Measurements from ENCODE around the gene FOXG1. TPM values are rescaled to one million over a fixed set of nuclear protein-coding genes. Genes with fewer than 3 reads are reported as not detected.
A peak's percentile ranks its signal among the peaks of the same experiment; 100 is the strongest.

The FOXG1 gene
- total RNA-seq, 1 donor from 2014 or later = not detected

DNA sequence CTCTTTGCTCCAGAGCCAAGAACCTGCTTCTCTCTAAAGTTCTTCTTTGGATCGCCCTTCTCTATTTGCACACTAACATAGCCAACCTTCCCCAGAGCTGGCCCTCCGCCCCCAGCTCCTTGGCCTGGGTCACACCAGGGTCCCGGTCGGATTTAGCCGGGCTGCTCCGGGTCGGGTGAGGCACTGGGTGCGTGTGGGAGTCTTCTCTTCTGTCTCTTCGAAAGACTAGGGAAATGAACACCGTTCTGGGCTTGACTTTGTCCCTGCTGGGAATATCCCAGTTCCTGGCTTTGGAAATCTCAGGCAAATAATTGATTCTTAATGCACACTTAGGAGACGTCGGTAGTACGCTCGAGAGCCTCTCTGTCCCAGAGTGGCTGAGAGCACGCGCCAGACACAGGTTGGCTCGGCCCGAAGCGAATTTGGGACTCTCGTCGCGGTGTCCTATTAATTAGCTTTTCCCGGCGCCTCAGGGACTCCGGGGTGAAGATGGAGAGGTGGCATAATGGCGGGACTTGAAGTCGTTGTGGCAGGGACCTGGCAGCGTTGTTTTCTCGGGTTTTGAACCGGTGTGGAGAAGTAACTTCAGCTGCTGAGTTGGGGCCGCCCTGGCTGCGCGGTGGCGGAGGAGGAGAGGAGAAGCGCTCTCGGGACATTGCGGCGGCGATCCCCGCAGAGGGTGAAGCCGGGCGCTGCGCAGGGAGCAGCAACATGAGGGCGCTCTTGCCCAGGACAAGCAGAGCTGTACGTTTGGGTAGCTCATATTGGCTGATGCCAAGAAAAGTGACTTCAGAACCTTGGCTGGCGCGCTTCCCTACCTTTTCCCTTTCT lies 7.5 kb downstream of the FOXG1 start:
- Mint-ChIP-seq H3K27me3 (ENCODE audit: low read depth) (peaks cover 83% of the 10 kb centered on the region), H3K9me3 (ENCODE audit: low read depth) (peaks cover 2% of the 10 kb centered on the region), H3K4me3 (ENCODE audit: unreplicated experiment) (no peak overlapping the region), H3K4me1 (ENCODE audit: low read depth) (peaks cover 3% of the 10 kb centered on the region), H3K27ac (ENCODE audit: unreplicated experiment) (no peak overlapping the region), H3K36me3 (ENCODE audit: low read depth) (peaks cover 4% of the 10 kb centered on the region)
- peak; percentile 9 for TF ChIP-seq CTCF (IDR thresholded peaks at IDR 0.05)
- DNase-seq (ENCODE audit: low spot score) = no peak

- Mint-ChIP-seq H3K27ac (ENCODE audit: unreplicated experiment) (no peak overlapping the region), H3K4me3 (ENCODE audit: unreplicated experiment) (no peak overlapping the region), H3K4me1 (ENCODE audit: low read depth) (peaks cover 3% of the 10 kb centered on the region), H3K36me3 (ENCODE audit: low read depth) (peaks cover 4% of the 10 kb centered on the region), H3K9me3 (ENCODE audit: low read depth) (peaks cover 2% of the 10 kb centered on the region), H3K27me3 (ENCODE audit: low read depth) (peaks cover 87% of the 10 kb centered on the region)
- no peak for TF ChIP-seq CTCF (IDR thresholded peaks at IDR 0.05)
- DNase-seq (ENCODE audit: low spot score) = no peak
These were observed 8.5 kb downstream of the FOXG1 start for GRCh38 chr14:28774764-28775735.

DNA sequence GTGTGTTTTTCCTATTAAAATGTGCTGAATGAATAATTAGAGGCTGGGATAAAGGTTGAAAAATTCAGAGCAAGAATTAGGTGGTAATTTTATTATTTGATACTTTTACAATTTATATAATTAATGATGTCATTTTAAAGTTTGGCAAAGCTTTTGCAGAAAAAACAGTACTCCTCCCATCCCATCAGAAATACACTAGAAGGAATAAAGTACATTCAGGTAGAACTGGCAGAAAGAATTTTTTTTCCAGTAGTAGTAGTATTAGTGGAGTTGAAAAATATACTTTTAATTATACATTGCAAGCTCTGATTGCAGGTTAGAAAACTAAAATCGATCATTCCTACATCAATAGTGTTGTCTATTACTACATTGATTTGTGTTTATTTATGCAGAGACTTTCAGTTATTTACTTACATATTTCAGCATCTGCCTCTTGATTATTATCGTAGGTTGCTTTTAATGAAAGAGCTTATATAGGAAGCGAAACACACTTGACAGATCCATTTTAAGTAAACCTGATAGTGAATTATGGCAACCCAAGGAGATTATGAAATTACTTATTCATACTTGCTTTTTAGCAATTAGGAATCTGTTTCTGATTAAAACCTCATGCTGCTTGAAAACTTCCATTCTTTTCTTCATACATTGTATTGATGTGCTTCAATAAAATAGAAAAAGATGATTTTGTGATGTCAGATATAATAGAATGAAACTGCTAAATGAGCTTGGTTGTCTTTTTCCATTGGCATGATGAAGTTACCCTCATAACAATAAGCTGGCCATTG lies 10.1 kb downstream of the FOXG1 start:
- peaks cover 4% of the 10 kb centered on the region for H3K36me3 Mint-ChIP-seq (ENCODE audit: low read depth)
- TF ChIP-seq CTCF (IDR thresholded peaks at IDR 0.05) = no peak
- H3K27me3 Mint-ChIP-seq (ENCODE audit: low read depth) = peaks cover 84% of the 10 kb centered on the region
- H3K4me3 Mint-ChIP-seq (ENCODE audit: unreplicated experiment) = no peak overlapping the region
- no peak for DNase-seq (ENCODE audit: low spot score)
- H3K4me1 Mint-ChIP-seq (ENCODE audit: low read depth) = peaks cover 3% of the 10 kb centered on the region
- H3K9me3 Mint-ChIP-seq (ENCODE audit: low read depth) = peaks cover 2% of the 10 kb centered on the region
- H3K27ac Mint-ChIP-seq (ENCODE audit: unreplicated experiment) = no peak overlapping the region

- H3K27ac Mint-ChIP-seq (ENCODE audit: unreplicated experiment) = no peak overlapping the region
- H3K4me3 Mint-ChIP-seq (ENCODE audit: unreplicated experiment) = no peak overlapping the region
- DNase-seq (ENCODE audit: low spot score) = no peak
- H3K36me3 Mint-ChIP-seq (ENCODE audit: low read depth) = peaks cover 2% of the 10 kb centered on the region
- no peaks in the 10 kb centered on the region for H3K9me3 Mint-ChIP-seq (ENCODE audit: low read depth)
- peaks cover 3% of the 10 kb centered on the region for H3K4me1 Mint-ChIP-seq (ENCODE audit: low read depth)
- peaks cover 87% of the 10 kb centered on the region for H3K27me3 Mint-ChIP-seq (ENCODE audit: low read depth)
- TF ChIP-seq CTCF (IDR thresholded peaks at IDR 0.05) = no peak
These were observed 11.0 kb downstream of the FOXG1 start for GRCh38 chr14:28777471-28778137.

Data from chondrocyte (in vitro differentiated cells).